Rectal smooth muscle tissue (tissue), 1 donor: ENCODE measurements around the gene USP22.

Experiments used
- H3K27ac ChIP-seq: one replicate; pipeline ENCODE4 v1.7.0; 2013; ENCODE audit warnings: low read depth, low read length, inconsistent platforms
- H3K27me3 ChIP-seq: one replicate; pipeline ENCODE4 v1.7.0; 2013; ENCODE audit warnings: low read length; ENCODE audit not compliant: control insufficient read depth, insufficient read depth
- H3K36me3 ChIP-seq: one replicate; pipeline ENCODE4 v1.7.0; 2013; ENCODE audit warnings: low read length; ENCODE audit not compliant: control insufficient read depth, insufficient read depth
- H3K4me1 ChIP-seq: one replicate; pipeline ENCODE4 v1.7.0; 2013; ENCODE audit warnings: low read length; ENCODE audit not compliant: control insufficient read depth, insufficient read depth
- H3K4me3 ChIP-seq: one replicate; pipeline ENCODE4 v1.7.0; 2013; ENCODE audit warnings: low read length
- H3K9ac ChIP-seq: one replicate; pipeline ENCODE4 v1.7.0; 2013; ENCODE audit warnings: low read length

USP22 gene

DNA sequence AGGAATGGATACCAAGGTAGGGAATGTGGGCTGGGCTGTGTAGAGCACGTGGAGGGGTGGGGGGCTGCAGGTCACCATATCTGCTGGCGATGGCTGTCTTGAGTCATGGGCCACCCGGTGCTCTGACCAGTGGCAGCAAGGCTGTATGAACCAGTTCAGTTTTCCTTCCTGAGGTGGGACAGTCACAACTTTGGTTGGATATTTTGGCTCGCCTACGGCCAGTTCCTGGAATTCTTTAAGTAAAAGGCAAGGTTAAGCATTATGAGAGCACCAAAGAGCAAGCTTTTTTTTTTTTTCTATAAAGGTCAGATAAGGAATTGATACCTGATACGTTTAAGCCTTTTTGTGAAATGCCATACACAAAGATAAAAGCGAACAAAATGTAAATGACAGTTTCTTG, 81.9 kb downstream of the USP22 start:
- Histone ChIP-seq H3K9ac (no peak overlapping the region), H3K4me1 (peaks cover 3% of the 10 kb centered on the region), H3K27me3 (no peaks in the 10 kb centered on the region), H3K4me3 (no peak overlapping the region), H3K27ac (no peak overlapping the region), H3K36me3 (no peaks in the 10 kb centered on the region)

DNA sequence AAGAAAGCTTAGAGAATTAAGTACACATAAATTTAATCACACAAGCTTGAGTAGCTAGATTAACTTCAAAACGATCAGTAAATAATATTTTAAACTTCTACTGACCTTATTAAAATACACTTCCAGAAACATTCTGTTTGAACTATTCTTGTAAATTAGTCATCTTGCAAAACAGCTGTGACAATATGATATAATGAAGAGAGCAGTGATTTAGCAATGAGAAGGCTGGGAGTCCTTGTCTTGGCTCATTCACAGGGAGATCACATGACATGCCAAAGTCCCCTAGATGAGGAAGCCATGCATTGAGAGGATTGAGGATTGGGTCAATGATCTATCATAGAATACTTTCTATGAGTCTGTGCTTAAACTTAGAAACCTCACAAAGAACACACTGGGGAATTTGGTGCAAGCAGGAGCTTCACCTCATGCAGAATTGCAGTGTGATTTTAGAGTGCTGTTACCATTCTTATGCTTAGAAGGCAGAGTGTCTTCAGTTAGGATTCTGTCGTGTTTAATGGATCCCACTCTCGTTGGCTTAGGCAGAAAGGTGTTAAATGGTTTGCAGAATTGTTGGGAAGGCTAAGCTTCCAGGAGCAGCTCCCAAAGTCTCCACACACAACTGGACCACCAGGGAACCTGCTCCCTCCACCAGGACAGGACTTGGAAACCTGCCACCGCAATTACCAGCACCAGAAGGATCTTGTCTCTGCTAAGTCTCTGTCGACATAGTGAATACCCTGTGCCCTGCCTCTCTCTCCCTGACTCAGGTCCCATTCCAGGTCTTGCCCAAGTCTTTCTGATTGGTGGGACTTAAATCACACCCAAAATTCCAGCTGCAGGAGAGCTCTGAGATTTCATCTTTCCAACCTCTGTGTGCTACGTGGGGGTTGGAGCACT, 87.1 kb downstream of the USP22 start:
- Histone ChIP-seq H3K9ac (no peak overlapping the region), H3K27me3 (no peaks in the 10 kb centered on the region), H3K27ac (no peak overlapping the region)

DNA sequence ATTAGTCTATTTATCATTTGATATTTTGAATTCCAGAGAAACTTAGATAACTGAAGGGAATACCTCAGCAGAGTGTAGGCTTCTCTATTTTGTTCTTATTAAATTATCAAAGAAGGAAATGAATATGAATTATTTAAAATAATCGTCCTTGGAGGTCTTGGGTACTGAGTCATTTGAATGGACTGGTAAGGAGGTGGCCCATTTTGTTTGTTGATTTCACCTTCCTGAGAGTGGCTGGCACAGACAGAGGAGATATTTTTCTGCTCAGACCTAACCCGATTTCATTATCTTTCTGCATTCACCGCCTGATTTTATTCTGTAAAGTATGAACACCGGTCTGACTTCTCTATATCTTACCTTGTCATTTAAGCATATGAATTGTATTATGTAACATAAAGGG, 88.0 kb downstream of the USP22 start:
- H3K4me1 ChIP-seq: peaks cover 8% of the 10 kb centered on the region
- no peak overlapping the region for H3K9ac ChIP-seq
- H3K36me3 ChIP-seq: no peaks in the 10 kb centered on the region
- no peaks in the 10 kb centered on the region for H3K27me3 ChIP-seq
- H3K4me3 ChIP-seq: no peak overlapping the region
- H3K27ac ChIP-seq: no peak overlapping the region

More for the DNA sequence above, 87.1 kb downstream of the USP22 start:
- H3K36me3 ChIP-seq: no peaks in the 10 kb centered on the region
- peaks cover 8% of the 10 kb centered on the region for H3K4me1 ChIP-seq
- no peak overlapping the region for H3K4me3 ChIP-seq

DNA sequence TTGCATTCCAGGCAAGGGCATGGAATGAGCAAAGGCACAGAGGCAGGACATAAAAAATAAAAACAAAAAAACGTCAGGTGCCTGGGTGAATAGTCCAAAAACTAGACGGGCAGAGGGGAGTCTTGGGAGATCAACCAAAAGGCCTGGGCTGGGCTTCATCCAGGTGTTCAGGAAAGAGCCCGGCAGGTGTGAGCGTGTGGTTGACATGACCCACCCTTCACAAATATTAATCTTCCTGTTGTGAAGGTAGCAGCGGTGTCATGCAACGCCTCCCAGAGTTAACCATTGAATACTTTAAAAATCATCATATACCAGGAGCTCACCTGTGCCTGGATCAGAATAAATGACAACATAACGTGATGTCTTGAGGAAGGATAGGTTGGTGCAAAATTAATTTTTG, 90.6 kb downstream of the USP22 start:
- Histone ChIP-seq H3K36me3 (no peaks in the 10 kb centered on the region), H3K4me3 (no peak overlapping the region), H3K9ac (no peak overlapping the region), H3K4me1 (peaks cover 8% of the 10 kb centered on the region), H3K27ac (no peak overlapping the region), H3K27me3 (no peaks in the 10 kb centered on the region)
